Retinal pigment epithelial cell (primary cell): Measurements from ENCODE around the gene SLC29A2.
A peak's percentile ranks its signal among the peaks of the same experiment; 100 is the strongest.

Experiments
- DNase-seq: peaks from one replicate; pipeline ENCODE4 v3.0.0-alpha.2; 2010; ENCODE audit warnings: low read depth
- H3K4me3 ChIP-seq: 2 replicates; pipeline ENCODE4 v1.5.1; 2011; ENCODE audit warnings: mild to moderate bottlenecking, low read length, control low read depth, moderate library complexity
- CTCF ChIP-seq: conservative IDR thresholded peaks from 2 replicates; pipeline ENCODE4 v1.5.1; 2011; ENCODE audit warnings: low read depth, low read length, control low read depth, inconsistent platforms

SLC29A2 gene

GRCh38 chr11:66312549-66313320 lies 58.8 kb downstream of the SLC29A2 start:
- no peak for TF ChIP-seq CTCF
- peak overlapping the region; percentile 54 for H3K4me3 ChIP-seq
- peak; percentile 86 for DNase-seq
